K562 (cell line): ENCODE data around the gene PSMB11. TPM values are rescaled to one million over a fixed set of nuclear protein-coding genes. Genes with fewer than 3 reads are reported as not detected.

Source experiments
- AFF4 ChIP-seq: sonication (generic); formaldehyde crosslinking; IDR thresholded peaks from 2 replicates; pipeline ENCODE4 v1.8.0; 2023; ENCODE audit warnings: mild to moderate bottlenecking, missing genetic modification reagents
- ARHGAP35 ChIP-seq: fragments of 450-650 bp; IDR thresholded peaks from 2 replicates; pipeline ENCODE4 v1.6.1; 2018; ENCODE audit not compliant: partially characterized antibody
- CEBPZ ChIP-seq: fragments of 150-350 bp; IDR thresholded peaks from 2 replicates; pipeline ENCODE4 v1.6.1; 2014; ENCODE audit warnings: low read depth, mild to moderate bottlenecking, low read length, borderline replicate concordance
- CREB3 ChIP-seq: fragments of 450-650 bp; conservative IDR thresholded peaks from 2 replicates; pipeline ENCODE4 v1.6.1; 2016; ENCODE audit warnings: missing genetic modification characterization, low read depth, mild to moderate bottlenecking, missing compliant biosample characterization, moderate library complexity
- KAT8 ChIP-seq: fragments of 450-650 bp; IDR thresholded peaks from 2 replicates; pipeline ENCODE4 v1.6.1; 2016; ENCODE audit warnings: low read depth, mild to moderate bottlenecking
- NR2F6 ChIP-seq: fragments of 450-650 bp; formaldehyde crosslinking; IDR thresholded peaks from 2 replicates; pipeline ENCODE4 v1.4.0; 2020; ENCODE audit warnings: mild to moderate bottlenecking
- ZBTB5 ChIP-seq: fragments of 450-650 bp; IDR thresholded peaks from 2 replicates; pipeline ENCODE4 v1.6.1; 2017; ENCODE audit warnings: antibody characterized with exemption
- ZKSCAN1 ChIP-seq: fragments of 150-350 bp; IDR thresholded peaks from 2 replicates; pipeline ENCODE4 v1.6.1; 2016; ENCODE audit warnings: low read depth, low read length
- ZNF77 ChIP-seq: fragments of 250-450 bp; sonication (Bioruptor Pico); IDR thresholded peaks from 2 replicates; pipeline ENCODE4 v1.5.0; 2020
- polyA plus RNA-seq, 8 experiments: library from polyadenylated mRNA; depleted of rRNA in 4 of 8; stranded (reverse) in 5 of 8; unstranded in 3 of 8; fragments of >200 nt; fragmentation: Nextera tagmentation in 2 of 8; fragmentation: Illumina TruSeq in 1 of 8; extraction: Ambion mirVana in 2 of 8; extraction: Trizol in 1 of 8; gene quantifications; 2 replicates each; pipeline versions ENCODE4 v1.2.1 to v1.2.3, GENCODE V29; 2011 to 2014; ENCODE audit warnings: inconsistent platforms in 1 of 8, missing spikeins in 1 of 8
- total RNA-seq, 7 experiments: library from RNA; depleted of rRNA in 6 of 7; stranded (reverse); fragments of >200 nt in 6 of 7; fragmentation: Illumina TruSeq in 2 of 7; extraction: Trizol in 2 of 7; gene quantifications; 2 replicates each; pipeline versions ENCODE4 v1.2.1 to v1.2.3, GENCODE V29; 2011 to 2021; ENCODE audit warnings: low replicate concordance in 1 of 7

Gene PSMB11
- total and polyA plus RNA-seq, 9 of the 15 experiments (the other 6 are each of a cell fraction or from before 2014, with no cell fraction given): not detected

GRCh38 chr14:23071244-23071920 is 29.4 kb downstream of the PSMB11 start (continued):
- TF ChIP-seq KAT8 (no peak), CREB3 (tag) (no peak), ZBTB5 (no peak), AFF4 (CRISPR knock-in tag) (peak; percentile 75; the same call in 1 of the 2 replicates), ZNF77 (CRISPR knock-in tag) (no peak), ZKSCAN1 (no peak), CEBPZ (no peak), ARHGAP35 (no peak), NR2F6 (CRISPR knock-in tag) (no peak)
